ENCODE measurements around the gene TMEM130.

Gene TMEM130

GRCh38 chr7:98862716-98863420 is 6.9 kb downstream of the TMEM130 start:
- Histone ChIP-seq H4K20me1 (ENCODE audit: insufficient read depth, low read length, poor library complexity, severe bottlenecking) (no peaks in the 10 kb centered on the region), H3K36me3 (ENCODE audit: insufficient read depth, low read length) (no peaks in the 10 kb centered on the region), H3K4me2 (ENCODE audit: low read depth, low read length, poor library complexity, severe bottlenecking) (no peak overlapping the region), H3F3A (ENCODE audit: low read depth) (no peaks in the 10 kb centered on the region), H3K79me2 (ENCODE audit: insufficient read depth, low read length) (no peaks in the 10 kb centered on the region), H3K4me3 (ENCODE audit: low read length, poor library complexity, severe bottlenecking) (no peak overlapping the region), H3K9me3 (ENCODE audit: insufficient read depth, low read depth, low read length) (no peaks in the 10 kb centered on the region), H2AFZ (ENCODE audit: low read length) (no peak overlapping the region), H3K9me2 (replicated peaks; ENCODE audit: low read depth, low read length) (no peaks in the 10 kb centered on the region), H3K9ac (ENCODE audit: low read depth, low read length, poor library complexity, severe bottlenecking) (no peak overlapping the region), H3K4me1 (ENCODE audit: insufficient read depth, low read length, poor library complexity, severe bottlenecking) (no peaks in the 10 kb centered on the region), H3K27me3 (ENCODE audit: insufficient read depth, low read length, poor library complexity, severe bottlenecking) (no peaks in the 10 kb centered on the region)
- TF ChIP-seq EZH2phosphoT487 (IDR thresholded peaks at IDR 0.05; ENCODE audit: borderline replicate concordance) (no peak), CTCF (conservative IDR thresholded peaks at IDR 0.05; ENCODE audit: low read length) (no peak)

DNA sequence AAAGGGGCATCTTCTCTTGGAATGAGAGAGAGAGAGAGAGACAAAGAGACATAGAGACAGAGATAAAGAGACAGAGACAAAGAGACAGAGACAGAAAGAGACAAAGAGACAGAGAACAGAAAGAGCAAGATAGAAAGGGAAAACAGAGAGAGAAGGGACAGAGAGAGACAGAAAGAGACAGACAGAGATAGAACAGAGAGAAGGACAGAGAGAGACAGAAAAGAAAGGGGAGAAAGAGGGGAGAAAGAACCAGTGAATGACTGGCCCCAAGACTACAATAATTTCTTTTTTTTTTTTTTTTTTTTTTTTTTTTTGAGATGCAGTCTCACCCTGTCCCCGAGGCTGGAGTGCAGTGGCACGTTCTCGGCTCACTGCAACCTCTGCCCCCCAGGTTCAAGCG is 7.6 kb downstream of the TMEM130 start:
- TF ChIP-seq EZH2phosphoT487 (IDR thresholded peaks at IDR 0.05; ENCODE audit: borderline replicate concordance) (no peak), CTCF (conservative IDR thresholded peaks at IDR 0.05; ENCODE audit: low read length) (no peak)
- Histone ChIP-seq H3K9me2 (replicated peaks; ENCODE audit: low read depth, low read length) (no peaks in the 10 kb centered on the region), H3K9me3 (ENCODE audit: insufficient read depth, low read depth, low read length) (no peaks in the 10 kb centered on the region), H3K27me3 (ENCODE audit: insufficient read depth, low read length, poor library complexity, severe bottlenecking) (no peaks in the 10 kb centered on the region), H3K4me2 (ENCODE audit: low read depth, low read length, poor library complexity, severe bottlenecking) (no peak overlapping the region), H3K4me3 (ENCODE audit: low read length, poor library complexity, severe bottlenecking) (no peak overlapping the region), H3K36me3 (ENCODE audit: insufficient read depth, low read length) (no peaks in the 10 kb centered on the region), H3F3A (ENCODE audit: low read depth) (no peaks in the 10 kb centered on the region), H3K4me1 (ENCODE audit: insufficient read depth, low read length, poor library complexity, severe bottlenecking) (no peaks in the 10 kb centered on the region), H3K9ac (ENCODE audit: low read depth, low read length, poor library complexity, severe bottlenecking) (no peak overlapping the region), H4K20me1 (ENCODE audit: insufficient read depth, low read length, poor library complexity, severe bottlenecking) (no peaks in the 10 kb centered on the region), H2AFZ (ENCODE audit: low read length) (0 out of 2 replicates have a peak overlapping the region, but pooled peaks have one; percentile 49), H3K79me2 (ENCODE audit: insufficient read depth, low read length) (no peaks in the 10 kb centered on the region)

- H4K20me1 ChIP-seq (ENCODE audit: insufficient read depth, low read length, poor library complexity, severe bottlenecking), result no peaks in the 10 kb centered on the region
- H3K9me3 ChIP-seq (ENCODE audit: insufficient read depth, low read depth, low read length), result no peaks in the 10 kb centered on the region
- no peak overlapping the region for H2AFZ ChIP-seq (ENCODE audit: low read length)
These were observed 9.7 kb downstream of the TMEM130 start for GRCh38 chr7:98860071-98860470.

More at GRCh38 chr7:98860071-98860470, 9.7 kb downstream of the TMEM130 start:
- Histone ChIP-seq H3K4me1 (ENCODE audit: insufficient read depth, low read length, poor library complexity, severe bottlenecking) (no peaks in the 10 kb centered on the region), H3K9me2 (replicated peaks; ENCODE audit: low read depth, low read length) (no peaks in the 10 kb centered on the region), H3K4me3 (ENCODE audit: low read length, poor library complexity, severe bottlenecking) (no peak overlapping the region), H3K9ac (ENCODE audit: low read depth, low read length, poor library complexity, severe bottlenecking) (no peak overlapping the region), H3K4me2 (ENCODE audit: low read depth, low read length, poor library complexity, severe bottlenecking) (no peak overlapping the region), H3K36me3 (ENCODE audit: insufficient read depth, low read length) (no peaks in the 10 kb centered on the region), H3K27me3 (ENCODE audit: insufficient read depth, low read length, poor library complexity, severe bottlenecking) (no peaks in the 10 kb centered on the region), H3K79me2 (ENCODE audit: insufficient read depth, low read length) (no peaks in the 10 kb centered on the region), H3F3A (ENCODE audit: low read depth) (no peaks in the 10 kb centered on the region)
- TF ChIP-seq CTCF (conservative IDR thresholded peaks at IDR 0.05; ENCODE audit: low read length) (no peak), EZH2phosphoT487 (IDR thresholded peaks at IDR 0.05; ENCODE audit: borderline replicate concordance) (no peak)
